IgD-negative memory B cell (primary cell): ENCODE measurements around the gene INCENP. TPM values are rescaled to one million over a fixed set of nuclear protein-coding genes. Genes with fewer than 3 reads are reported as not detected.

Experiments used
- H3K27ac Mint-ChIP-seq, 3 donors: one replicate each; pipeline ENCODE4 v1.8.0; 2020 to 2022; ENCODE audit warnings: mild to moderate bottlenecking in 3 of 3, mixed read lengths in 3 of 3, moderate library complexity in 1 of 3
- H3K27me3 Mint-ChIP-seq: one replicate; pipeline ENCODE4 v1.8.0; 2021; ENCODE audit warnings: mixed read lengths
- H3K36me3 Mint-ChIP-seq: one replicate; pipeline ENCODE4 v1.8.0; 2020; ENCODE audit warnings: mild to moderate bottlenecking, mixed read lengths
- H3K4me1 Mint-ChIP-seq, 3 donors: one replicate each; pipeline ENCODE4 v1.8.0; 2020 to 2022; ENCODE audit warnings: mixed read lengths in 3 of 3, mild to moderate bottlenecking in 1 of 3
- H3K4me3 Mint-ChIP-seq, 4 donors: one replicate each; pipeline ENCODE4 v1.8.0; 2020 to 2022; ENCODE audit warnings: mild to moderate bottlenecking in 4 of 4, mixed read lengths in 4 of 4, moderate library complexity in 3 of 4
- H3K9me3 Mint-ChIP-seq, 3 donors: one replicate each; pipeline ENCODE4 v1.8.0; 2020 to 2021; ENCODE audit warnings: mixed read lengths in 3 of 3, mild to moderate bottlenecking in 1 of 3
- polyA plus RNA-seq: library from polyadenylated mRNA; unstranded; fragments of 300-500 nt; fragmentation: Illumina TruSeq; gene quantifications from one replicate; pipeline ENCODE4 v1.2.3, GENCODE V29; 2021

INCENP gene
- polyA plus RNA-seq, 1 donor from 2014 or later: 2.8 TPM

DNA sequence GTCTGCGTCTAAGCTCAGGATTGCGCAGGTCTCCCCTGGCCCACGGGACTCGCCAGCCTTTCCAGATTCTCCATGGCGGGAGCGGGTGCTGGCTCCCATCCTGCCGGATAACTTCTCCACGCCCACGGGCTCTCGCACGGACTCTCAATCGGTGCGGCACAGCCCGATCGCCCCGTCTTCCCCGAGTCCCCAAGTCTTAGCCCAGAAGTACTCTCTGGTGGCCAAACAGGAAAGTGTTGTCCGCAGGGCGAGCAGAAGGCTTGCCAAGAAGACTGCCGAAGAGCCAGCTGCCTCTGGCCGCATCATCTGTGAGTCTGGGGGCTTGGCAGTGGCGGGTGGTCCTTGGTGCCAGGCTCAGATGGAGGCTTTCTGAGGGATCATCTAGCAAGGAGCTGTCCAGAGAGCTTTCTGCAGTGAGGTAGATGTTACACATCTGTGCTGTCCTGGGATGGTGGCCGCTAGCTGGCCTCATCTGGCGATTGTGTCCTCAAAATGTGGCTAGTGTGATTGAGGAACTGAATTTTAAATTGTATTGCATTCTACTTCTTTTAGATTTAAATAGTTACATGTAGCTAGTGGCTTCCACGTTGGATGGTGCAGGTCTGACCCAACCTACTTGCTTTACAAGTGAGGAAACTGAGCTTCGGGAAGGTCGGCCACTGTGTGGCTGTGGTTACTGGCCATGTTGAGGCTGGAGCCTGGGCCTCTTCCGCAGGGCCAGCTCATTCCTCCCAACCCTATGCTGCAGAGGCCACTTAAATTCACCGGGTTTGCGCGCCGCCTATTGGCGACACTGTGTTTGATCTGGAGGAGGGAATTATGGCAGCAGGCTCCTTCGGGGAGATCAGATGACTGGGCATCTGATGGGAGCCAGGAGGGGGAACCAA is 6.7 kb downstream of the INCENP start:
- H3K27ac Mint-ChIP-seq: no peak overlapping the region
- peak overlapping the region in 1 of 4 donors; percentile 80 for H3K4me3 Mint-ChIP-seq
- no peaks in the 10 kb centered on the region for H3K27me3 Mint-ChIP-seq
- peaks cover 7 to 15% (median 8%) of the 10 kb centered on the region in 3 donors for H3K4me1 Mint-ChIP-seq
- H3K9me3 Mint-ChIP-seq: no peaks in the 10 kb centered on the region
- H3K36me3 Mint-ChIP-seq: peaks cover 5% of the 10 kb centered on the region

DNA sequence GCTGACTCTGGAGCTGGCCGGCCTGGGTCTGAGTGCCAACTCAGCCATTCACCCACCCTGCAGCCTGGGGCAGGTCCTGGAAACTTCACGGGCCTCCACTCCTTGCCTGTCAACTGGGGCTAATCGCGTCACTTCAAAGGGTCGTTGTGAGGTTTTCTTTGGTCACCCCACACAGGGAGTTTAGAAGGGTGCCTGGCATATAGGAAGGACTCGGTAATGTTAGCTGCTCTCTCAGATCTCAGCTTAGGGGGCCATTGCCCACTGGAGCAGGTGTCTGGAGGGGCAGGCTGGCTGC is 7.3 kb downstream of the INCENP start:
- peaks cover 7% of the 10 kb centered on the region for H3K36me3 Mint-ChIP-seq

DNA sequence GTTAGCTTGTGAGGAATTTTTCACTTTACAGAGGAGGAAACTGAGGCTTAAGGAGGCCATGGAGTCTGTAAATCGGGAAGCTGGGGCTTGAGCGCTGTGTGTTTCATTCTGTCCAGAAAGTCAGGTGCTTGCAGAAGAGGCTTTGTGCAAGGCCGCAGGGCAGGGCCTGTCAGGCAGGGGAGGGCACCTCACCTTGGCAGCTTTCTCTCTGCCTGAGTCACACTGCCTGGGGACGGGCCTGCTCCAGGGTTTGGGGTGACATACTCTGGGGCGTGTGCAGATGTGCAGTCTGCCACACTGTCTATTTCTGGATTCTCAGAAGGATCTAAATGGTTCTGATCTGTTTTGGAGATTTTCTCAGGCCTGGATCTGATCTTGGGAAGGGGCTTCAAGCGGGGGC is 8.4 kb downstream of the INCENP start:
- Mint-ChIP-seq H3K36me3 (peaks cover 7% of the 10 kb centered on the region), H3K4me3 (no peak overlapping the region), H3K27me3 (no peaks in the 10 kb centered on the region), H3K9me3 (no peaks in the 10 kb centered on the region), H3K4me1 (peaks cover 7 to 13% (median 8%) of the 10 kb centered on the region in 3 donors), H3K27ac (peak overlapping the region in 1 of 3 donors; percentile 11)

More for the DNA sequence above, 7.3 kb downstream of the INCENP start:
- Mint-ChIP-seq H3K27ac (no peak overlapping the region), H3K9me3 (no peaks in the 10 kb centered on the region), H3K27me3 (no peaks in the 10 kb centered on the region), H3K4me1 (peaks cover 4 to 12% (median 8%) of the 10 kb centered on the region in 3 donors), H3K4me3 (no peak overlapping the region)

DNA sequence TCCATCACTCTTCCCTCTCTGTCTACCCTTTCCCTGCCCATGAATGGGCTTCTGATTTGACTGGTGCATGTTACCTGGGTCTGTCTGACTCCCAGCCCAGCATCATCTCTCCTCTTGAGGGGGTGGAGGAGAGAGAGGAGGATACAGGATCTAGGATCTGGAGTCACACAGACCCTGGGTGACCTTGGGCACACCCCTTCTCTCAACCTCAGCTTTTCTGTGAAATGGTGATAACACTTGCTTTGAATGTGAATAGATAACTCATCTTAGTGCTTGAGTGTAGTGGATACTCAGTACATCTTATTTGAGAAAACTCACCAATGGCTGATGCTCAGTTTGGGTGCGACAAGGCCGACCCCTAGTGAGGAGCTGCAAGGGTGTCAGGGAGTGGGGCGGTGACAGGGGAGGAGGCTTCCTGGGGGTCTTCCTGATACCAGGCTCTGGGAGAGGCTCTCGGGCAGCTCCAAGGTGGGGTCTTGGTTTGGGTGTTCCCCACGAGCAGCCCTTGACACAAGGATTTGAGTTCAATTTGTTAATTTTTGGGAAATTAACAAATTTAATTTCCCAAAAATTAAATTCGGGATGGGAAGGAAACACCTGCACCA is 9.0 kb downstream of the INCENP start:
- H3K9me3 Mint-ChIP-seq: no peaks in the 10 kb centered on the region
- H3K4me3 Mint-ChIP-seq: no peak overlapping the region
- no peak overlapping the region for H3K27ac Mint-ChIP-seq
- peaks cover 7% of the 10 kb centered on the region for H3K36me3 Mint-ChIP-seq
- H3K27me3 Mint-ChIP-seq: no peaks in the 10 kb centered on the region
- H3K4me1 Mint-ChIP-seq: peaks cover 4 to 10% (median 4%) of the 10 kb centered on the region in 3 donors

DNA sequence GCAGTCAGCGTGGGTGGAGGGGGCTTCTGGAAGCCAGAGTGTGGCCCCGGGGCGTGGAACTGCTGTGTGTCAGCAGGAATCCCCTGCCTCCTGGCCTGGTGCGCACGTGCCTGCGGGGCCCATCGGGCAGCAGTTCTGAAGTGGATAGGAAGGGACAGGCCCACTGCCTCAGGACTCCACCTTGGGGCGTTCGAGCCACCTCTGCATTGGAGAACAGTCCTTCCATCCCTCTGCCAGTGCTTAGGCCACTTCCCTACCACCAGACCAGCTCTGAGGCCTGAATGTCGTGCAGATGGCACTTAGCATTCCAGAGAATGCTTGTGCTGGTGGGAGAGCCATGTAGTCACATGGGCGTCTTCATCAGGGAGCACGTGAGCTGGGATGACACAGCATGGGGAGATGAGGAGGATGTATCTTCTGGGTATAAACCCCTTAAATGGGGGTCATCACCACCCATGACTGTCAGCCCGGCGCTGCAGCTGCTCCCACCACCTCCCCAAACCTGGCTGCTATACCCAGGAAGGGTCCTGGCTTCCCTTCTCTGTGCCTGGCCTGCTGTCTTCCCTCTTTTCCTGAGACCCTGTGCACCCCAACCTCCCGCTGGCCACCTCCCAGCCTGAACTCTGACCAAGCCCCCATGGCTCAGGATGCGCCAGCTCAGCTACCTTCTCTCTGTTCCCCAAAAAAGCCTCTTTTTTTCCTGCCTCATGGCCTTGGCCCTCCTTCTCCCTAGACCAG is 9.7 kb downstream of the INCENP start:
- no peak overlapping the region for H3K27ac Mint-ChIP-seq

DNA sequence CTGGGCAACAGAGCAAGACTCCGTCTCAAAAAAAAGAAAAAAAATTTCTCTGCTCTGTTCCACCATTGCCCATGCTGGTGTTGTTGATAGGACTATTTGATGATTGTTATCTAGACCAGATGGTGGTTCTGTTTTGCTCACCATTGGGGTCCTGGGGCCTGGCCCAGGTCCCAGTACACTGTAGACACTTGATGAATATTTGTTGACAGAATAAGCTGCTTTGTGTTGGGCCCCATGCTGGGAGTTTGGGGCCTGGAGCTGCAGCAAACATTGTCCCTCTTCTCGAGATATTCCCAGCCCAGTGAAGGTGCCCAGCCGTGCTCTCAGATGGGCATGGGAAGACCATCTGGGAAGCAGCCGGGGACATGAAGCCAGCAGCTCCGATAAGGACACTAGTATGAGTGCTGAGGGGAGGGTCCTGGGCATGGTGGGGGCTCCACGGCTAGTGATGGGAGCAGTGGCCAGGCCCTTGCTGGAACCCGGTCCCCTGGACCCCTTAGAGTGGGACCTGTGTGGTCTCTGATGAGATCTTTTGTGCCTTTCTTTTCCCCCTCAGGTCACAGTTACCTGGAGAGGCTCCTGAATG is 13.6 kb downstream of the INCENP start:
- Mint-ChIP-seq H3K27ac (no peak overlapping the region), H3K36me3 (peaks cover 4% of the 10 kb centered on the region)

More for the DNA sequence above, 9.7 kb downstream of the INCENP start:
- Mint-ChIP-seq H3K27me3 (no peaks in the 10 kb centered on the region), H3K4me1 (peaks cover 4 to 10% (median 4%) of the 10 kb centered on the region in 3 donors), H3K4me3 (no peak overlapping the region), H3K9me3 (no peaks in the 10 kb centered on the region), H3K36me3 (peaks cover 7% of the 10 kb centered on the region)

DNA sequence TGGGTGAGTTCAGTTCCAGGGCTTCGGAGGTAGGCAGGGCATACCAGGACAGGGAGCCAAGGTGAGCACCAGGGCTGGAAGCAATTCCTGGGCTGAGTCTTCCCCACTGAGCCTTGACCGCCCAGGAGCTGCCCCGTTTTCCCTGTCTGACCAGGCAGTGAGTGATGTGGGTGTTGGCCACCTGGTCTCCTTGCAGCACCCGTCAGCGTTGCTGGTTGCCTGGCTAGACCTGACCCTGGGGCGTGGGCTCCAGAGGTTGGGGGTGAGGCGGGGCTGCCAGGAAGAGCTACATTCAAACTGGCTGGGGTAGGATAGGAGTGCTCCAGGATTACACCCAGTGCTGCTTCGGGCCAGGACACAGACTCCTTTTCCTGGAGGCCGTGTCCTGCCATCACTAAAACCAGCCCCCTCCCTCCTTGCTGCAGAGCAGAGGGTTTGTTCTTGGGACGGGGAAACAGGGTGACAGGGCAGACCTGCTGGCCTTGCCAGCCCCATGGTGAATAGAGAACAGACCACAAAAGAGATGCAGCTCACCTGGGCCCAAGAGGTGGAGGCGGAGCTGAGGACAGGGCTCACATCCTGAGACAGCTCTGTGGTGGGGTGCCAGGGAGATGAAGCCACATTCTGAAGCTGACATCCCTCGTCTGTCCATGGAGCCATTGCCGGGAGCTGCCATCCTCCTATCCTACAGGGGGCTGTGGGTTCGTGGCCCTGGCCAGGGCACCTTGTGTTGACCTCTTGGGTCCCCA is 14.2 kb downstream of the INCENP start:
- Mint-ChIP-seq H3K36me3 (peaks cover 6% of the 10 kb centered on the region), H3K4me3 (no peak overlapping the region), H3K27ac (no peak overlapping the region), H3K27me3 (no peaks in the 10 kb centered on the region), H3K4me1 (peaks cover 0 to 3% (median 3%) of the 10 kb centered on the region in 3 donors), H3K9me3 (no peaks in the 10 kb centered on the region)

More for the DNA sequence above, 13.6 kb downstream of the INCENP start:
- no peaks in the 10 kb centered on the region for H3K9me3 Mint-ChIP-seq
- no peak overlapping the region for H3K4me3 Mint-ChIP-seq
- H3K27me3 Mint-ChIP-seq: no peaks in the 10 kb centered on the region
- H3K4me1 Mint-ChIP-seq: peaks cover 0 to 5% (median 4%) of the 10 kb centered on the region in 3 donors

DNA sequence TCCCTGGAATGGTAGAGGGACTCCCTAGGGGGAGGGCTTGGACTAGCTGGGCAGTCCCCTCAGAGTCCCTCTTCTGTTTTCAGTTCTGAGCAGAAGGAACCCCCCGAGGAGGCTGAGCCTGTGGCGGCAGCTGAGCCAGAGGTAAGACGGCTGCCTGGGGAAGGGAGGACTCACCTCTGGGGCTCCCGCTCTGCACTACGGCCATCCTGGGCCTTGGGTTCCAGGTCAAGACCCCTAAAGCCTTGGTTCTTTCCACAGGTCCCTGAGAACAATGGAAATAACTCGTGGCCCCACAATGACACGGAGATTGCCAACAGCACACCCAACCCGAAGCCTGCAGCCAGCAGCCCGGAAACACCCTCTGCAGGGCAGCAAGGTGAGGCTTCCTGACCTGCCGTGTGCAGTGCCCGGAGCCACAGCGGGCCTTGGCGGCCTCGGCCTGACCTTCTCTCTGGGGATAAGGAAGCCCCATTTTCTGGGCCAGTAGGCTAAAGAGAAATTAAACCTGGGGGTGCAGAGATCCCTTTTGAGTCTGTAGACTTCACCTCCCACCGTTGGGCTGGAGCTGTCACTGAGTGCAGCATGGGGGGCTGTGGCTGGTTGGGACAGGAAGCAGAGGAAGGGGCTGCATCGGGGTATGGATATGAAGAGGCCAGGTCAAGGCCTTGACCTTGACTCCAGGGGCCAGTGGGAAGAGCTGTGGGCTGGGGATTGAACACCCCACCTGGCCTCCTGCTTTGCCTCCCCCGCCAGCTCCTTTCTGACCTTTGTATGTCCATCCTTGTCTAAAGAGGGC is 15.0 kb downstream of the INCENP start:
- Mint-ChIP-seq H3K4me3 (no peak overlapping the region), H3K27ac (no peak overlapping the region), H3K27me3 (no peaks in the 10 kb centered on the region), H3K36me3 (peaks cover 6% of the 10 kb centered on the region), H3K4me1 (peaks cover 0 to 3% (median 3%) of the 10 kb centered on the region in 3 donors), H3K9me3 (no peaks in the 10 kb centered on the region)

DNA sequence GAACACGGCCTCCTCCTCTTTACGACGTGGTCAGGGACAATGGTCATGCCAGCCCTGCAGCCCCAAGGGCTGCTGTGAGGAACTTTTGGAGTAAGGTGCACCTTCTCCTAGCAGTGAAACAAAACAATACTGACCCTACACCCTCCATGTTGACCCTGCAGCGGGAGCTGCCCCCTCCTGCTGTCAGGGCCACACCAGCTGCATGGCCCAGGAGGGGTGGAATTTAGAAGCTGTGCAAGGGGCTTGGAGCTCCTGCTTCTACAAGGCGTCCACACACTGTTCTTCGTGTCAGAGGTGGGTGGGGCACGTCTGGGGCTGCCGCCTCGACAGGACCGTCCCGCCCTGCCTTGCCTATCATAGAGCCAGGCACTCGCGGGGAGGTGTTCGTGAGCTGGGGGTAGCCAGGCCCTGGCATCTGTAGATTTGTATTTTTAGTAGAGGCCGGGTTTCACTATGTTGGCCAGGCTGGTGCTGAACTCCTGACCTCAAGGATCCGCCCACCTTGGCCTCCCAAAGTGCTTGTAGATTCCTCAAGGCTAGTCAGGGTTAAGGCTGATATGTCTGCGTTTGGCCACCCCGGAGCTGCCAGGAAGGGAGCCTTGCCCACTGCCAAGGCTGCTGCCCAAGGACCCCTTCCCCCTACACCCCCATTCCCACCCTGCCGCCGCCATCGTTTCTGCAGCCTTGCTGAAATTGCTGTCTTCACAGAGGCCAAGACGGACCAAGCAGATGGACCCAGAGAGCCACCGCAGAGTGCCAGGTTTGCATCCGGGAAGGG is 15.9 kb downstream of the INCENP start:
- Mint-ChIP-seq H3K4me1 (peaks cover 0 to 3% (median 1%) of the 10 kb centered on the region in 3 donors), H3K27ac (no peak overlapping the region), H3K36me3 (peaks cover 6% of the 10 kb centered on the region), H3K4me3 (no peak overlapping the region), H3K9me3 (no peaks in the 10 kb centered on the region), H3K27me3 (no peaks in the 10 kb centered on the region)

DNA sequence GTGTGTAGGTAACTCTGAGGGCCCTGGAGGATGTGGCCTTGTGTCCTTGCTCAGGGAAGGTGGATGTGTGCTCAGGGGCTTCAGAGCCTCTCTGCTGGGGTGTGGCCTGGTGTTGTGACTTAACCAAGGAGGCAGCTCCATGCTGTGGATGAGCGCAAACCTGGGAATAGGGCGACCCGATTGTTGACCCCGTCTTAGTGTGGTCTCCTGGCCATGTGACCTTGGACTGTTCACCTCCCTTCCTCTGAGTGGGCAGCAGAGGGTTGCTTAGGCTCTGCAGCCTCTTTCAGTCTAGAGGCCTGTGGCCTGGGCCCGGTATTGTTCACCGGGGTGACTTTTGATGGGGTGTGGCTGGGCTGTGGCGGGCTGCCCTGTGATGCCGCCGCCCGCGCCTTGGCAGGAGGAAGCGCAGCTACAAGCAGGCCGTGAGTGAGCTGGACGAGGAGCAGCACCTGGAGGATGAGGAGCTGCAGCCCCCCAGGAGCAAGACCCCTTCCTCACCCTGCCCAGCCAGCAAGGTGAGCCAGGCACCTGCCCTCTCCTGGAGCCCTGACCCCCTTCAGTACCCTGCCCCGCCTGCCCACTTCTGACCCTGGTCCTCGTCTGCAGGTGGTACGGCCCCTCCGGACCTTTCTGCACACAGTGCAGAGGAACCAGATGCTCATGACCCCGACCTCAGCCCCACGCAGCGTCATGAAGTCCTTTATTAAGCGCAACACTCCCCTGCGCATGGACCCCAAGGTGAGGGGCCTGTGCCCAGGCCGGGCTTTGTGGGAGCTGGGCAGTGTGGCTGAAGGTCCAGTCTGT is 16.7 kb downstream of the INCENP start:
- Mint-ChIP-seq H3K9me3 (no peaks in the 10 kb centered on the region), H3K4me1 (peaks cover 0 to 3% (median 1%) of the 10 kb centered on the region in 3 donors), H3K27me3 (no peaks in the 10 kb centered on the region), H3K27ac (no peak overlapping the region), H3K36me3 (peaks cover 6% of the 10 kb centered on the region), H3K4me3 (no peak overlapping the region)

DNA sequence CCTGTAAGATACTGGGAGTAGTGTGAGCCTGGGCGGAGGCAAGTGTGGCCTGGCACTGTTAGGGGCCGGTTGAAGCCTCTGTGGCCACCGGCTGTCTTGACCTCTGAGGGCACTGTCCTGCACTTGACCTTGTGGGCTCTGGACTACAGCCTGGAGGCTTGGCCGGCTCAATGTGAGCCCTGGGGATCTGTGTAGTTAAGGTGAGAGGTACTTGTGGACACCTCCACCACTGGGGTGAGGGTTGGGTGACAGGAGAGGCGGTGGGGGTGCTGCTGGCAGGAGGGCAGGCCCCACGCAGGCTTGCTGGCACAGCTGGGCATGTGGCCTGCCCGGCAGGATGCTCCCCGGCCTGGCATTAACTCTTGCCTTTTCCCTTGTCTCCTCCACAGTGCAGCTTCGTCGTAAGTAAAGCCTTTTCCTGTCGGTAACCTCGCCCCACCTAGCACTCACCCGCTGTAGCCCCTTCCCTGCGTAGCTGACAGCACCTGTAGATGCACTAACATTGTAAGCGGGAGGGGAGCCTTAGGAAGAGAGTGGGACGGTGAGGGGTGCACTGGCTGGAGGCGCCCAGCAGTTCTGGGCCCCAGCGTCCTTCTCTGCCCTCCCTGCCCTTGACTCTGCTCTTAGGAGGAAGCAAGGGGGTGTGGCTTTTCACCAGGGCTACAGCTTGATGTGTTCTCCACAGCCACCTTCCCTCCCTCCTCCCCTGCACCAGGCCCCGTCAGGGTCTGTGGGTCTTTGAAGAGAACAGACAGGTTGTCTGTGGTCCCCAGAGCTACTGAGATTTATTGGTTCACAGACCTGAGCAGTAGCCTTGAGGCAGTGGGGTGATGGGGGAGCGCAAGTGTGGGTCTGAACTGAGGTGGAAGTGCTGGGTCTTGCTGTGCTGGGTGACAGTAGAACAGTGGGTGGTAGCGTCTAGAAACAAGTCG is 17.6 kb downstream of the INCENP start:
- peaks cover 0 to 3% (median 1%) of the 10 kb centered on the region in 3 donors for H3K4me1 Mint-ChIP-seq
- no peaks in the 10 kb centered on the region for H3K27me3 Mint-ChIP-seq
- no peak overlapping the region for H3K27ac Mint-ChIP-seq
- H3K4me3 Mint-ChIP-seq: no peak overlapping the region
- no peaks in the 10 kb centered on the region for H3K9me3 Mint-ChIP-seq
- H3K36me3 Mint-ChIP-seq: peaks cover 4% of the 10 kb centered on the region

DNA sequence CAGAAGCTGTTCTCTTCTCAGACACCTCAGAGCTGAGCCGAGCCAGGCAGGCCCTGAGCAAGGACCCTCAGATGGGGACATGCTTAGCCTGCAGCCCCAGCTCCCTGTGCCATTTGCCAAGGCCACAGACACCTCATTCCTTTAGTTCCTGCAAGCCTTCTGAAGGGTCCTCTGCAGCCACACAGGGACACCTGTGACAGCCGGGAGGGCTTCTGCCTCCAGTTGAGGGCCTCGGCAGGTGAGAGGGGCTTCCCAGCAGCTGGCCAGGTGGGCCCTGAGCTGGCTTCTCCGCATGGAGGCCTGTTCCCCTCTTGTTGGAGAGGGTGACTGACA is 18.2 kb downstream of the INCENP start:
- H3K27ac Mint-ChIP-seq: no peak overlapping the region
- H3K4me1 Mint-ChIP-seq: no peaks in the 10 kb centered on the region
- no peaks in the 10 kb centered on the region for H3K9me3 Mint-ChIP-seq
- H3K4me3 Mint-ChIP-seq: no peak overlapping the region
- H3K36me3 Mint-ChIP-seq: peaks cover 7% of the 10 kb centered on the region
- H3K27me3 Mint-ChIP-seq: no peaks in the 10 kb centered on the region
